Colon (tissue), 2 donors: Measurements from ENCODE around the gene PLRG1.

Experiments used
- FAIRE-seq: peaks from 2 replicates; lab custom pipeline; 2012; peaks lifted over from hg19 to GRCh38; lab: Jason Lieb, UNC
- donor health status: control.
- donor health status: control.

PLRG1 gene

GRCh38 chr4:154517591-154517990, 32.6 kb downstream of the PLRG1 start:
- no peak for FAIRE-seq

GRCh38 chr4:154516318-154517029, 33.7 kb downstream of the PLRG1 start:
- FAIRE-seq, result no peak

DNA sequence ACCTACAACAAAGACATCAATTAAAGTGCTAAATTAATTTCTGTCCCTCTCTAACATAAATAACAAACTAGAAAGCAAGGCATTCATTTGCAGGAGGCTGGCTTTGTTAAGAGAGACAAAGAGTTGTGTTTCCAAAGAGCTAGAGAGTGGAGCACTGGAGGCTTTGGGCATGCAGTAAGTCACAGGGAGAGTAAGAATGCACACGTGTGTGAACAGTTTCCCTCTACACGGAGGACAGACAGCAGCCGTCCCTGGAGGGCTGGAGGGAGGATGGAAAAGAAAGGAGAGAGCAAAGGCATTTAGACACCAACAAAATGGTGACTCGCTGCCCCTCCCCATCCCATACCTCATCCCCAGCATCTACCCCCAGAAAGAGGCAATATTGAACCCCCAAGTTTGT, 38.2 kb downstream of the PLRG1 start:
- no peak for FAIRE-seq

DNA sequence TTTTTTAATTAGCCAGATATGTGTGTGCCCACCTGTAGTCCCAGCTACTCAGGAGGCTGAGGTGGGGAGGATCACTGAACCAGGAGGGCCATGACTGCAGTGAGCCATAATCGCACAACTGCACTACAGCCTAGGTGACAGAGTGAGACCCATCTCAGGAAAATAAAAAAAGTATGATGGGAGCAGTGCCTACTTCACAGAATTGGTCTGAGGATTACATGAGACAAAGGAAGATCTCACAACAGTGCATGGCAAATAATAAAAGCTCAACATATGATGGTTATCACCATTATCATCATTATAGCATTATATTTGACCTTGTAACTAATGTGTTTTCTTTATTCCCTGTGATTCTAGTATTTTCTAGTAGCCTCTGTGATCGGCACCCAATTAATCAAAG, 38.7 kb downstream of the PLRG1 start:
- no peak for FAIRE-seq

GRCh38 chr4:154507156-154507555, 43.0 kb downstream of the PLRG1 start:
- no peak for FAIRE-seq

DNA sequence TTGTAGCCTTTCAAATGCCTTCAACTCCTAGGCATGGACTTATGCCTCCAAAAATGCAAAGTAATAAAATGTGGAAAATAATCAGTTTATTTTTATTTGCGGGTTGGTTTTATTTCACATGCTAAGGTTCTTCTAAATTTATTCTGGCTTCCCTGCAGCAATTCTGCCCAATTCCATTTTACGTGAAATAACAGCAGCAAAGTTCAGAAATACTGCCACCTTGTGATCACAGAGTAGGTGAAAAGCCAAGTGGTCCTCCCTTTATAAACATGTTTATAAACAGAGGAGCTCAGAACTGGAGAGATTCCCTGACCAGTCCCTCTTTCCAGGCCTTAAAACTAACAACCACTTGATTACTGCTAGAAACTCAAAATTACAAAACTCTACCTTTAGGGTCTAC, 43.9 kb downstream of the PLRG1 start:
- no peak for FAIRE-seq

DNA sequence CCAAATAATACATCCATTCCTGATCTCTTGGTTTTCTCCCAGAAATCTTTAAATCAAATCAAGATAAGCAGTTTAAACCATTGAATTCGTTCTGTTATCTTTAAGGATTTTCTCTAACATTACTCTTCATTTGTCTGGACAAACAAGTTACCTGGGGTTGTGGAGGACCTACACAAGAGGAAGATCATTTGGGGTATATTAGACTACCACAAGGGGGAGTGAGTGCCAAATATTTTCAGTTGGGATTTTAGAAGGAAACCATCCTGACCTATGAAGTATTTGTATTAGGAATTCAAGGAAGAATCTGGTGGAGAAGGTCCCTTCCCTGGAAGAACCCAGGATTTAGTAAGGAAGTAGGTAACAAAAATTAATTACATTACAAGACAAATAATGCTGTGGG, 46.6 kb downstream of the PLRG1 start:
- no peak for FAIRE-seq

DNA sequence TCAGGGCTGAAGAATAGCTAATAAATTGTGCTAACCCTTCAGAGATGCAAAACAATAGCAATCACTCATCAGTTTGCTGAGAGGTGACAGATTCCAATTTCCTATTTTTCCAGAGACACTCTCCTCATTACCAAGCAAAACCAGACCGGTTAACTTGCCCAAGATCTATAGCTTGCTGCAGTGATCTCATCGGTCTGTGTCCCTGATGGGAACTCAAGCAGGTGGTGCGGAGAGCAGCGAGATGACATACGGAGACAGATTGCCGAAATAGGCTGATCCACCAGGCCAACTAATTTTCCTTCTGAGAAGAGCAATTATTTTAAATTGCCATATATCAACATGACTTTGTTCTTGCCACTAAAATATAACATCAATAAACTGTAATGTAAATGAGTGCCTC, 48.1 kb downstream of the PLRG1 start:
- FAIRE-seq, result no peak

- FAIRE-seq, result no peak
Observed at GRCh38 chr4:154497889-154498288, 52.3 kb downstream of the PLRG1 start.

DNA sequence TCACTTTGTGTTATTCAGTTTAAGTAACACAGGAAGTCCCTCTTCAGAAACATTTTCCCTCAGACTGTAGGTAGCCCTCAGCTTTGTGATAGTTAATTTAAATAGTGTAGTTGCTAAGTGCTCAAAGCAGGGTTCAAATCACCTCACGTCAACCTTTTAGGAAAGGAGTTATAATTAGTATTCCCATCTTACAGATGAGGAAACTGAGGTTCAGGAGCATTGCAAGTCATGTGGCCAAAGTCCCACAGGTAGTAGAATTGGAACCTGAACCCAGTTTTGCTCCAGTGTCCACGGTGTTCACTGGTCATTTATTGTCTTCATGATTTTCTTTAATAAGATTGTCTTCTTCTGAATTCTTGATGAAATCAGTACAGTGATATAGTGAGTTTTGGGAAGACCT, 54.3 kb downstream of the PLRG1 start:
- FAIRE-seq, result no peak

DNA sequence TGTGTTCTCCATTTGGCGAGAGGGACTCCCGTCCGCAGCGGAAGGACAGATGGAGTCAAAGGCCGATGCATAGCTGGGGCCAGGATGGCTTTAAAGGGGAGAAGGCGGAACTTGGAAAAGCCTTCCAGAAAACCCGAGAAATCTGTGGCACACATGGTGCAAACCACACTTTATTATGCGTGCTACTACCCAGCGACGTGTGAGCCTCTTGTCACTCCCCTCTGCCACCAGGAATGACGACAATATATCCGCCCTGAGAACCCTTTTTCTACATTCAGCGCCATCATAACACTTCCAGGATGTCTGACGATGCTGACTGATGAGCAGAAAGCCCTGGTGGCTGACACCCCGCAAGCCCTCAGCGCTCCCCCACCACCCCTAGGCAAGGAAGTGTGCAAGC, 57.9 kb downstream of the PLRG1 start:
- FAIRE-seq, result no peak

GRCh38 chr4:154491341-154492271, 58.6 kb downstream of the PLRG1 start, which contains the start of gene DCHS2:
Gene DCHS2 (minus strand): TSS chr4:154491799. CDS start chr4:154491355, 444 bp downstream.
- no peak for FAIRE-seq

DNA sequence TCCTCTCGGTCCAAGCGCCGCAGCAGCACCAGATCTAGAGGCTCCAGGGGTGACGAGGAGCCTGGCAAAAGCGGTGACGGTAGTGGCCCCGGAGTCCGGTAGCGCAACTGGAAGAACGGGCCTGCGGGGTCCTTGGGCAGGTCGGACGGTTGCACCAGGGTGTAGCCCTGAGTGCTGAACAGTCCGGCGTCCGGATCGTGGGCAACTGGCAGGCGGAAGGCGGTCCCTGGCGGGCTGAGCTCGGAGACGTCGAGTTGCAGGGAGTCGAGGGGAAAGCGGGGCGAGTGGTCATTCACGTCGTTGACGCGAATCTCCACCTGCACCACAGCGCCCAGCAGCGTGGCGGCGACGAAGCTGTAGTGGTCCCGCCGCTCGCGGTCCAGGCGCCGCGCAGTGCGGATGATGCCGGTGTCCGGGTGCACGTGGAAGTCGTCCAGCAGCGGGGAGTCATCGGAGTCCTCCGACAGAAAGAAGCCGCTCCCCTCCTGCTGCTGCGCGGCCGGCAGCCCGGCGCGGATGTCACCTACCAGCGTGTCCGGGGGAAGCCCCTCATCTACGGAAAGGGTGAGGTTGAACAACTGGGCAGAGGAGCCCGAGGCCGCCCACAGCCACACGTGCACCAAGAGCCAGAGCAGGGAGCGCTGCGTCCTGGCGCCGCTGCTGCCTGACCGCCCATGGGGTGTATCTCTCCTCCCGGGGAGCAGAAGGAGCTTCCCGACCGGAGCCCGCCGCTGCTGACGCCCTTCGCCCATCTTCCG, 59.4 kb downstream of the PLRG1 start:
- FAIRE-seq, result no peak

- FAIRE-seq, result no peak
Observed at GRCh38 chr4:154490234-154490582, 60.0 kb downstream of the PLRG1 start.

DNA sequence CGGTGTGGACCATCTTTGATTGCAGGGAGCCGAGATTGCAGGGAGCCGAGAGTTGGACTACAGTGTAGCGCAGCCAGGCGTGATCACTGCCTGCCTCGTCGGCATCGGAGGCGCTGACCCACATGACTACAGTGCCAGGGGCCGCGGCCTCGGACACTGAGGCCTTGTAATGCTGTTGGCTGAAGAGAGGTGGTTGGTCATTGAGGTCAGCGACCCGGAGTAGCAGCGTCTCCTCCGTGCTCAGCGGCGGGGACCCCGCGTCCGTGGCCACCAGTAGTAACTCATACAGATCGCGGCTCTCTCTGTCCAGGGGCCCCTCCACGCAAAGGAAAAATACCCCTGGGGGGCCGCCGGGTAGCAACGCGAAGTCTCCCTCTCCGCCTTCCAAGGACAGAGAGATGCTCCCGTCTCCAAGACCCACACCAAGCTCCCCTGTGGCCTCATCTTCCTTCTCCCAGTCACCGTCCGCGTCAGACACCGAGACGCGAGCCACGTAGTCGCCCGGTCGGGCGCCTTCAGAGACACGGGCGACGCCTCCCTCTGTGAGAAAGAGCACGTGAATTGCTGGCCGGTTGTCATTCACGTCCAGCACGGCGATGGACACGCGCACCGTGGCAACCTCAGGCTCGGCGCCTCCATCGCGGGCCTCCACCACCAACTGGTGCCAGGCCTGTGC, 60.5 kb downstream of the PLRG1 start:
- FAIRE-seq, result no peak

- no peak for FAIRE-seq
Observed at GRCh38 chr4:154487145-154487544, 63.1 kb downstream of the PLRG1 start.

- no peak for FAIRE-seq
Observed at GRCh38 chr4:154485127-154485773, 65.0 kb downstream of the PLRG1 start.
